Stimulated activated CD8-positive, alpha-beta memory T cell treated with anti-CD3 and anti-CD28 coated beads, Interleukin-7, amount 100 ng/mL, for 48 hours (primary cell): ENCODE measurements around the gene TNFSF4.

ENCODE experiments used
- DNase-seq, 2 donors: peaks; one replicate each; pipeline ENCODE4 v3.0.0-alpha.2; 2020; ENCODE audit warnings: low read depth in 1 of 2; ENCODE audit errors: extremely low read depth in 1 of 2

TNFSF4 gene

DNA sequence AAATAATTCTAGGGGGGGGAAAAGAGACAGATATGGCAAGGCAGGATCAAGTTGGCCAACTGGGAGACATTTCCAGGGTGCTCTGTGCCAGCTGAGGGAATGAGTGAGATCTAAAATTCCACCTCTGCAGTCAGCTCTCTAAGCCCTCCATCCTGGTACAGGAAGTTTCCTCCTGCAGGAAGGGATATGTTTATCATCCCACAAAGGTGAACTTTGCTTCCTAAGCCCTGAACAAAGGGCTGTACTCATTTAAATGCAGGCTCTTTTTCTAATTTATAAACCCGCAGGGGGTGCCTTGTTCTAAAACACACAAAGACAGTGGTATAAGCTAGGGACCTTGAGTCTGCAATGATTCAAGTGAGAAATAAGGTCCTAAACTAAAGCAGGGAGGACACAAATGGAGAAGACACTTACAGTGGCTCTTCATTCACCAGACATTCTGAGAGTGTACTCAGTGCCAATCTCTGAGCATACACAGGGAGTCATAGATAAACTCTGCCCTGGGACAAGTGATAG lies 3.6 kb upstream of the TNFSF4 start:
- DNase-seq: no peak

DNA sequence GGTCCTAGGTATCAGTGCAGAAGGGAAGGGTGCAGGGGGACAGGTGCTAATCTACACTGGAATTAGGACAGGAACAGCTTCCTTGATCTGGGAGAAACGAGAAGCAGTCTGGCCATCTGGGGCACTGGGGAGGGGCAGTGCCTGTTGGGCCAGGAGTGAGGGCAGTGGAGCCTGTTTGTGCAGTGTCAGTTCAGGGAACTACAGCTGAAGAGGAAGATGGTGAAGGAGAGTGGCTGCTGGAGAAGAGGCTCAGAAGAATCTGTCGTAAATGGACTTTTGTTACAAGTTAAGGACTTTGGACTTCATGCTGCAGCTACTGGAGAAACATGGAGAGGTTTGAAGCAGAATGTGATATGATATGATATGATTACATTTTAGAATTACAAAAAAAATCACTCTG lies 3.2 kb upstream of the TNFSF4 start:
- no peak for DNase-seq

DNA sequence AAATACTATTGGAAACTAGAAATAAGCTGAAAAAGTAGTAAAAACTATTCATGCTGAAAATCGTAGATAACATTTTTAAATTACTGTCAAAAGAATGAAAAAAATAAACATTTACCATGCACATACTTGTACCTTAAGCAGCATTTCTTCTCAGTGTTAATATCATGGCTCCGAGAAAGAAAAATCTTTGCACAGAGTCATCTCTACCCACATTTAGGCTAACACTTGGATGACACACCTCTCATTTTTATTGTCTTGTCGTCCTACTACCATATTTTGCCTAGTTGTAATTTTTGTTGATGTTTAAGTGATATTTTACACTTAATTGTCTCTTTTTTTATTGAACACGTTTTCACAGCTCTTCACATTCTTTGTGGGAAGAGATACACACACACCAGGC lies 1.7 kb upstream of the TNFSF4 start:
- no peak for DNase-seq

DNA sequence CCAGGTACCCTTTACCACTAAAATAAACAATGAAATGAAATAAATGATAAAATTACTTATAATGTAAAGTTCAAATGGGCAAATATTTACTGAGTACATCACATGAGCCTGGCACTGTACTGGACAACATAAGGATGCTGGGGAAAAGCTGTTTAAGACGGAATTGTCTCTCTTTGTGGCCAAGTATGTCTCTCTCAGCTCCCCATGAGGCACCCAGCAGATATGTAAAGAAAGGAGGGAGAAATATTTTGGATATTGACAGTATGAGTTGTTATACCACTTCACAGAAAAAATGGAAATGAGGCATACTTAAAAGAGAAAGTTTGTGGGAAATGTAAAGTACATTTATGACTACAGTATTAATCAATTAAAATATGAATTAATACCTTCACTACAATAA lies 1.0 kb upstream of the TNFSF4 start:
- DNase-seq: no peak

DNA sequence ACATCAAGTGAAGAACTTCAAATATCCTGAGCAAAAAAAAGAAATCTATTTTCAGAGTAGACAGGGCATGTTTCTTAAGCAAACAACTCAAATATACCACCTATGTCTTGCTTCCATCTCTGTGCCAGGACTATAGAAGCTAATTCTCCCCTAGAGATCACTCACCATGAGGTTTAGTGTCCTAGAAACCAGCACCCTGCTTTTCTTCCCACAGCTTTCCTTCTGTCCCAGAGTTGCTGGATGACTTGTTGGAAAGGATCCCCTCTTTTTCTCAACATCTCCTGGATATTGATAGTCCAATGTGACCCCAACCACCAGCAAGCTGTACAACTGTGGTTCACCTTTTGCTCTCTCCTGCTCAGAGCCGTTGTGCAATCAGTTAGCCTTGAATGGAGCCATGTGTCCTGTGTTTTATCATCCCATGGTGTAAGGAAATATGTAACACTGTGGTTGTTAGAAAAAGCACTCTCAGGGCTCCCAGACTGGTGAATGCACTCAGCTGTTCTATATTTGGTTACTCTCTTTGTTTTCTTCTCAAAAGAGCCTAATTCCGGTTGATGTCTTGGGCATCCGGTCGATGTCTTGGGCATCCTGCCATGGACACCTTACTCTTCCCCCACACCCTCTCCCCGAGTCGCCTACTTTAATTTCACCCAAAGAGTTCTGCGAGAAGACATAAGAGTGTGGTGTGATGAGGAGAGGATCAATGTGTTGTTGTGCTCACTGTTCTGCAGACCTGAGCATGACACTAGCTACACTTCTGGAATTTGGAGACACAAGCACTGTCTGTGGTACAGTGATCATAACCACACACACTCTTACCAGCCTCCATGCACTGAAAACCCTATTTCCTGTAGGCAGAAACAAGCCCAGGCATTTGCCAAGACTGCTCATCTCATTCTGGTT lies 1.7 kb downstream of the TNFSF4 start:
- no peak for DNase-seq

DNA sequence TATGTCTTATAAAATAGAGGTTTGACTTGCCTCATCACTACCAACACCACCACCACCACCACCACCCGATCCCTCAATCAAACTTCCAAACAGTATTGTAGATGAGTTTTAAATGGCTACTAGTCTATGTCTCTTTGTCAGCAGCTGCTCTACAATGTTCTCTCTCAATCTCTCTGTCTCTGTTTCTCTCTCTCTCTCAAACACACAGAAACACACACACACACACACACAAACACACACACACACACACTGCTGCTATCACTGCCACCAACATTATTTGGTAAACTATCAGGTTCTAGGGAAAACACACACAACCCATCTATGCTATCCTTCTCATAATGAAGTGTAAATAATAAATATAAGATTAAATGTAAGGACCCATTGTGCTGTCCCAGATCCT lies 2.4 kb downstream of the TNFSF4 start:
- no peak for DNase-seq

DNA sequence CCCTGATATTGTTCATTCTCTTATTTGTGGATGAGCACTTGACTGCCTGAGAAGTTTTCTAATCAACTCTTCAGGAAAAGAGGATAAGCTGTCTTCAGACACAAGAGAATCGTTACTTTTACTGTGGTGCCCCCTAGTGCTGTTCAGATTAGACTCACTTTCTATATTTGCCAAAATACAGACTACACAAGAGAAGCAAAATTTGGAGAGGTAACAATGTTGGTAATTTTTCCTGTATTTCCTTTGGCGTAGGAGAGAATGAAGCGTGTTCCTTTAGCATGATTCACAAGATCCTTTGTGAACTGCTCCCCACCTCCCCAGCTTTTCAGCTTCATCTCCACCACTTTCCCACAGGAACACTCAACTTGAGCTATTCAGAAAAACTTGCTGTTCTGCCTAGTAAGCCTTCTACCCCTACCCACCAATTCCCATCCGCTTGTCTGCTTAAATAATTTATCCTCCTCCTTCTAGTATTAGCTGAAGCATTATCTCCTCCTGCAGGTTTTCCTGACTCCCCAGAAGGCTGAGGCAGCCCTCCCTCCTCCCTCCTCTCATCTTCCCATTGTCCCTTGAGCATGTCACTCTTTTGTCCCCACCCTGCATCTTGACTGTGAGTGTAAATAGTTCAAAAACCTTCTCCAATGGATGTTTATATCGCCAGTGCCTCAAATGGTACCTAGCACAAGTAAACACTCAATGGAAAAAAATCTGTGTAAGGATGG lies 4.5 kb downstream of the TNFSF4 start:
- DNase-seq: no peak

DNA sequence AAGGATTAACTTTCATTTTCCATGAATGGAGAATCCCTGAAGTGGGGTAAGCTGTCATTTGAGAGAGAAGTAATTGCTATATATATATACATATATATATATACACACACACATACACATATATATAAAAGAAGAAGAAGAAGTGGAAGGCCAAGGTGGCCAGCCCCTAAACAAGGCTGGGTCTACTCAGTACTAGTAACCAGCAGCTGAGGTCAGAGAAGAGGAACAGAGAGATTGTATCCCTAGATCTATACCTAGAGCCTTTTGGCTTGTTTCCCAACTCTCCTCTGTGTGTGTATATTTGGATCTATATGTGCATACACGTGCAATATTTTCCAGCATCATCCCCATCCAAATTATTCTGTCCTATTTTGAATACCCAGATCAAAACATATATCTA lies 5.2 kb downstream of the TNFSF4 start:
- DNase-seq: no peak

DNA sequence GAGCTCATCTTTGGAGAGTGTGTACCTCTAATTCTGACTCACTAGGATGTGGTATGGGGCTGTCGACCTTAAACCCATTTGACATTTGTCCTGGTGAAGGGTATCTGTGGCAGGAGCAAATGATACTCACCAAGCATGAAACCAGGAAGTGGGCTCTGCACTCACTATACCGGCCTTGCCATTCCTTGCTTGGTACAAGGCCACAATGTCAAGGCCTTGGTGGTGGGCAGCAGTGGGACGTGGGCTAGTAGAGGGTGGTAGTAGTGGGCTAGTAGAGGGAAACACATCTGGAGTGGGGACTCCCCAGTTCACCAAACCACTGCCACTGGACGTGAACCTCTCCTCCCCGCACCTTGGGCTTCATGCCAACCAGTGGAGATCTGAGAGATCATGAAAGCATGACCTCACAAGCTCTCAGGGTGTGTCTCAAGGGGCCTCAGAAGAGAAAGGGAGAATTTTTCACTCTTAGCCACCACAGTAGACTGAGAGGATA lies 11.5 kb downstream of the TNFSF4 start:
- DNase-seq: peak; percentile 63 to 77

DNA sequence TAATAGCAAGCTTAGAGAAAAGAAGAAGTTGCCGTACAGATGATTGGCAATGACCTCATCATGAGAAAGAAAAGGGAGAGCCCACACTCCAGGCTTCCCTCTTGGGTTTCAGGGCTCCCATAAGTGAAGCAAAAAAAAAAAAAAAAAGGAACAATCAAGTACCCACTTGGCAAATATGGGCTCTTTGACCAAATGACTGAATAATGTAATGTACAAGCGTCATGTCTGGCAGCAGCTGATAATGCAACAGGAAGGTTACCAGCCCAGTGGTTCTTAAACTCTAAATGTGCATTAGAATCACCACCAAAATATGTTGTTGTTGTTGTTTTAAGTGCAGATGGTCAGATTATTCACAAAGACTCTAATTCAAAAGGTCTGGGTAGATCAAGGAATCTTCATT lies 13.5 kb downstream of the TNFSF4 start:
- DNase-seq: no peak

DNA sequence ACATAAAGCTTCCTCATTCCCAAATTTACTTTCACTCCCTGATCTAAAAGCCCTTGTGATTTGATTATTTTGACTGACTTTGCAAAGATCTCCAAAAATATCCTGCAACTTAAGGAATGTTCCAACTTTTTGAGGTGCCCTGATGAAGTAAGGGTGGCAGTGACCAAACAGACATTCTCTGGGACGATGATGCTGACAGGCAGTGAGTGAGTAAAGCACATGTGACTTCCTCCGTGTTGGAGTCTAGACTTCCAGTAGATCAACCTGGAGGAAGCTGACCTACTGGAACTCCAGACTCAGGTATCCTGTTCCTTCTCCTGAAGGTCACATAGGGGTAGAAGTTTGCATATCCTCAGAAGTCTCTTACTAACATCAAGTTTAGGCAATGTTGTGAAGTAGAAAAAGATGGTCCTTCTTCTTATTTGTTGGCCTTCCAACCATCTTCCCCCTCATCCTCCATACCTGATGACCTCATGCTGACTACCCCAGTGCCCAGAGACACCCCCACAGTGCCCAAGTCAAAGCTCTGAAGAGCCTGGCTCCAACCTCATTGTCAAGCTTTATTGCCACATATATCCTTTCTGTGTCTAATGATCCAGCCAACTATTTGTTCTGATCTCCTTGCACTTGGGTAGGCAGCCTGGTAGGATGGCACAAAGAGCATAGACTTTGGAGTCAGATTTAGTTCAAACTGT lies 16.0 kb downstream of the TNFSF4 start:
- no peak for DNase-seq

DNA sequence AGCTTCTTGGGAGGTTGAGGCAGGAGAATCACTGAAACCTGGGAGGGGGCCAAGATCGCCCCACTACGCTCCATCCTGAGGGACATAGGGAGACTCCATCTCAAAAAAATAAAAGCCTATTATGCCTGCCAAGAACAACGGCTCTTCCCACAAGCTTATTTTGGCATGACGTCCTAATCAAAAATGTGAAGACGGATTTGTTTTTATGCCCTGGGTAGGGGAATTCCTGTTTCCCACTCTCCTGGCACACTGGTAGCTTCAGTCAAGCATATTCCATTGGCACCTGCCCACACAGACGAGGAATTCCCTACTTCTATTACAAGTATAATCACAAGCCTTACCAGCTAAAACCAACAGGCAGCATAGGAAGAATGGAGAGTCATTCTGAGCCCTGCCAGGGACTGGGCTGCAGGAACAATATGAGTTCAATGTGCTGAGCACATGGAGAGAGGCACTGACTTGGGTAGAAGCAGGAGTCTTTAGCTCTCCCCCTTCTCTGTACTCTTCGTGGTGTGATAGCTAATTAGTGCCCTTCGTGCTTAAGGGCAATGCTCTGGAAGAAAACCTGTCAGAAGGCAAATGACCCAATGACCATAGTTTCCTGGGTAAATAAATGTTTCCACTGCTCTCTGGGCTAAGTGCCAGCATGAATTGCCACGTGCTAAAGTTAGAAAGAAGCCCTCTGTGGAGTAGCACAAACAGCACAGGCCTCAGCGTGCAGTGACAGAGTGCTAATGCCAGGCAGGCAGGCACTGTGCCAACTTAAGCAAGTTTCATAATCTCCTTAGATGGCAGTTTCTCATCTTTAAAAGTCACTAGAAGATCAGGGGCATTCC lies 16.8 kb downstream of the TNFSF4 start:
- no peak for DNase-seq

DNA sequence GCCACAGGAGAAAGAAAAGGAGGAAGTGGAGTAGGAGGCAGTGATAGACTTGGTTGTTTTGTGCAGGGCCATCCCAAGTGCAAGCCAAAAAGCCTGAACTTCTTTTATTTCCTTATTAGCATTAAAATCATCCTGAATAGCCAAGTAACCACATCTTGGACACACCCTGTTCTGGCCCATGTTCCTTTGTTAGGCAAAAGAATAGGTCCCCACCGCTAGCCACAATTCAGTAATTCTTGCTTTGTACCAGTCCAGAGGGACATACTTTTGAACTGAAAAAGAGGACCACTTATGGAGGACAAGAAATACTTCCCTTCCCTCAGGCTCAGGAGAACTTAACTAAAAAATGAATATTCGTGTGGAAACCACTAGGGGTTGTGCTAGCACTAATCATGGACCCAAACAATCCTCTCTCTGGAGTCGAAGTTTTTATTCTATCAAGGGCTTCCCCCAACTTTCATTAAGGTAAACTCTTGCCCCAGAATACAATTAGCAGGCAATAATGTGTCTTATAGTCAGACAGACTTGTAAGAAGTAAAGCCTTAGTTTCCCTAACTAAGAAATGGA lies 19.4 kb downstream of the TNFSF4 start:
- DNase-seq: no peak

DNA sequence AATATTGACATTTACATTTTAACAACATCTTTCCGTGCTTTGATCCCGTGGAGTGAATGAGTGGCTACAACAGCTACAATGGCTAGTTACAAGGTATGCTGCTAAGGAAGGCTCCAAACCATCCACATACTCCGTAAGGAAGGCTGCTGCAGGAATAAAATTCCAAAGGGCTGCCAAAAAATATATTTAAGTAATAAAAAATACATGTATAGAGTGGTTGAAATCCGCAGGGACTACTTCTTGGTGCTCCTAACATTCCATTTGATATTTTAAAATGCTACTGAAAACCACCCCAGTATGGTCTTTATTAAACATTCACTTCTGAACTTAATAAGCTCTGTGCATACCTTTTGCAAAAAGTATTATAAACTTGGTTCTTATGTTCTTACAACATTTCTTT lies 25.3 kb downstream of the TNFSF4 start:
- DNase-seq: no peak

DNA sequence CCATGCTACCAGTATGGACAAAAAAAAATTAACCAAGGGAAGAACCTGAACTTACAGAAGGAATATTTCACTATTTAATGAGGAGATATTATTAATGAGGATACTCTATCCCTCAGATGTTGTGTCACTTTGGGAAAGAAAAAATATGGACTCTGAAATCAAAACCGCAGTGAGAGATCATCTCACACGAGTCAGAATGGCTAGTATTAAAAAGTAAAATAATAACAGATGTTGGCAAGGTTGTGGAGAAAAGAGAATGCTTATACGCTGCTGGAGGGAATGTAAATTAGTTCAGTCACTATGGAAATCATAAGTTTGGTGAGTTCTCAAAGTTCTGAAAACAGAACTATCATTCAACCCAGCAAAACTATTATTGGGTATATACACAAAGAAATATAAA lies 30.9 kb downstream of the TNFSF4 start:
- no peak for DNase-seq

DNA sequence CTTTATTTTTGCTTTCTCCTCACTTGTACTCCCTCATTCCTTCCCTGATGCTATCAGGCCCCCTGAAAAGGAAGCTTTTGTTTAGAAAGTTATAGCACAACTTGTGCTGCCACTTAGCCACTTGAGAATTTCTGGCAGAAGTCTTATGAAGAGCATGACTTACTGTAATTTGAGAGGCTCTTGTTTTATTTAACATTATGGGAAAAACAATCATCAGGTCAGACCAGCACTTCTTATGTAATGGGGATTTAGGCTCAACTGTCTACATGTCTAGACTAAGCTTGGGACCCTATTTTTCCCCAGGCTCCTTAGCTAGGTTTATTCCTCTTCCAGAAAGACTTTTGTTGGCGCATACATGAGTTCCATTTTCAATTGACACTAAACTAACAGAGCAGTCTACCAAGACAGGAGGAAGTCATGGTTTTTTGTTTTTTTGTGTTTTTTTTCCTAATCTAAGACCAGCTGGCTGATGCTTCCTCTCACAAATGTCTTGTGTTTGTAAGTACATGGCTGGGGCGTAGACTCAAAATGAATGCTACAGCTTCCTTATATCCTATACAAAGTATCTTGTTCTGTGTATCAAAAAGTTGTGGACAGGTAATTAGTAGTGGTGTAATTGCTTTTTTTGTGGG lies 31.5 kb downstream of the TNFSF4 start:
- no peak for DNase-seq

DNA sequence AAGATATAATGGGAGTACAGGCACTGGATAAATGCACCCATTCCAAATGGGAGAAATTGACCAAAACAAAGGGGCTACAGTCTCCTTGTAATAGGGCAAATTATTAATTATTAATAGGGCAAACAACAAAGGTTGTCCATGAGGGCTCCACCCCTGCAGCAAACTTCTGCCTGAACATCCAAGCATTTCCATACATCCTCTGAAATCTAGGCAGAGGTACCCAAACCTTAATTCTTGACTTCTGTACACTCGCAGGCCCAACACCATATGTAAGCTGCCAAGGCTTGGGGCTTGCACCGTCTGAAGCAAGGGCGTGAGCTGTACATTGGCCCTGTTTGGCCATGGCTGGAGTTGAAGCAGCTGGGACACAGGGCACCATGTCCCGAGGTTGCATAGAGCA lies 33.7 kb downstream of the TNFSF4 start:
- DNase-seq: no peak

DNA sequence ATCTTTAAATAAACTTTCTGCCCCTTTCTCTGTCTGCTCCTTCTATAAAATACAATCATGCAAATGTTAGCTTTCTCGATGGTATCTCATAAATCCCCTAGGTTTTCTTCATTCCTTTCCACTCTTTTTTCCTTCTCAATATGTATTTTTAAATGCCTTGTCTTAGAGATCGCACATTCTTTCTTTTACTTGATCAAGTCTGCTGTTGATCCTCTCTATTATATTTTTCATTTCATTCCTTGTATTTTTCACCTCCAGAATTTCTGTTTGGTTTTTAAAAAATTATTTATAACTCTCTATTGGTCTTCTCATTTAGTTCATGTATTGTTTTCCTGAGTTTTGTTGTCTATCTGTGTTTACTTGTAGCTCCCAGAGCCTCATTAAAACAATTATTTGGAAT lies 36.0 kb downstream of the TNFSF4 start:
- no peak for DNase-seq

DNA sequence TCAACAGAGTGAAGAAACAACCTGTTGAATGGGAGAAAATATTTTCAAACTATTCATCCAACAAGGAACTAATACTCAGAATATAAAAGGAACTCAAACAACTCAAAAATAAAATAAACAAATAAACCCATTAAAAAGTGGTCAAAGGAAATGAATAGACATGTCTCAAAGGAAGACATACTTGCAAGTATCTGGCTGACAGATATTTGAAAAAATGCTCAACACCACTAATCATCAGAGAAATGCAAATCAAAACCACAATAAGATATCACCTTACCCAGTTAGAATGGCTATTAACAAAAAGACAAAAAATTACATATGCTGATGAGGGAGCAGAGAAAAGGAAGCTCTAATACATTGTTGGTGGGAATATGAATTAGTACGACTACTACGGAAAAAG lies 38.2 kb downstream of the TNFSF4 start:
- DNase-seq: no peak

DNA sequence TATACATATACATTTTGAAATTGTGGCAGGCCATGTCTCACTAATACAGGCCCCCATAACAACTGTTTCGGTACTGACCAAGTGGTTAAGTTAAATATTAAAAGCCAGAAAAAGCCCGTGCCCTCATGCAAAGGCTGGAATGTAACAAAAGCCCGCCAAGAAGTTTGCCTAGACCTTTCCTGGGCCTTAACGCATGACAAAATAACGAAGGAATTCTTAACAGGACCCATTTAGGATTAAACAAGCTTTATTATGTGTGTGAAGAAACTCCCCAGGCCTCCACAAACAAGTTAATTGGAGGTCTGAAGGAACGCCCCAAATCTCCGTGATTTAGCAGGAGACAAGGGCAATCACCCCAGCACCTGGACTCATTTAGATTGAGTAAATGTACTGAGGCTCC lies 42.4 kb downstream of the TNFSF4 start:
- DNase-seq: no peak
